NK-92 (cell line): ENCODE data around the gene HMGB2.

Source experiments
- DNase-seq: peaks from one replicate; lab custom pipeline; 2025; ENCODE audit not compliant: unreplicated experiment; lab: John Stamatoyannopoulos, UW

Gene HMGB2

GRCh38 chr4:173334085-173334890 is at the start of gene HMGB2:
Gene HMGB2 (minus strand): TSS chr4:173334358. CDS start chr4:173333649, 709 bp downstream.
- DNase-seq = peak; percentile 98

- no peak for DNase-seq
These were observed 48.2 kb upstream of the HMGB2 start for GRCh38 chr4:173382349-173382748.

GRCh38 chr4:173381610-173382009 is 47.5 kb upstream of the HMGB2 start:
- DNase-seq = no peak

DNA sequence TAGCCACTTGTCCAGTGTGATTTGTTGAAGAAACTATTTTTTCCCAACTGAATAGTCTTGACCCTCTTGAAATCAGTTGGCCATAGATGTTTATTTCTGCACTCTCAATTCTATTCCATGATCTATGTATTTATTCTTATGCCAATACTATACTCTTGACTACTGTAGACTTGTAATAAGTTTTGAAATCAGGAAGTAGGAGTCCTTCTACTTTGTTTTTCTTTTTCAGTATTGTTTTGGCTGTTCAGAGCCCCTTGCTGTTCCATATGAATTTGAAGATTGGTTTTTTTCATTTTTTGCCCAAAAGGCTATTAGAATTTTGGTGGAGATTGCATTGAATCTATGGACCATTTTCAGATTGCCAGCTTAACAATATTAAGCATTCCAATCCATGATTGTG is 46.8 kb upstream of the HMGB2 start:
- no peak for DNase-seq

- DNase-seq = no peak
These were observed 45.8 kb upstream of the HMGB2 start for GRCh38 chr4:173379929-173380328.

DNA sequence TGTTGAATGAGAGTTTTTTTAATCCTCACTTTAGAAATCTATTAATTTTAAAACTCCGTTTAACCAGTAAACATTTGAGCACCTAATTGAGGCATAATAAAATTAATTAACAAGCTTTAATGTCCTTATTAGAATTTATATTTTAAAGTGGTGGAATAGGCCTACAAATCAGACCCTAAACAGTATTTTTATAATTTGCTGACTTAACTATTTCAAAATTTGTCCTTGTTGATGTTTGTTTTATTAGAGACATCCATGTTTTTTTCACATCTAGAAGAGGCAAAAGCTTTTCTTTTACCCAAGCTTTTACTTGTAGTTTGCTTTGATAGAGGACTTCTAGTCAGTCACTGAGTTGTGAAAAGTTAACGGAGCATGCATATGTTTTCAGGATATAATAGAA is 40.4 kb upstream of the HMGB2 start:
- DNase-seq = no peak

DNA sequence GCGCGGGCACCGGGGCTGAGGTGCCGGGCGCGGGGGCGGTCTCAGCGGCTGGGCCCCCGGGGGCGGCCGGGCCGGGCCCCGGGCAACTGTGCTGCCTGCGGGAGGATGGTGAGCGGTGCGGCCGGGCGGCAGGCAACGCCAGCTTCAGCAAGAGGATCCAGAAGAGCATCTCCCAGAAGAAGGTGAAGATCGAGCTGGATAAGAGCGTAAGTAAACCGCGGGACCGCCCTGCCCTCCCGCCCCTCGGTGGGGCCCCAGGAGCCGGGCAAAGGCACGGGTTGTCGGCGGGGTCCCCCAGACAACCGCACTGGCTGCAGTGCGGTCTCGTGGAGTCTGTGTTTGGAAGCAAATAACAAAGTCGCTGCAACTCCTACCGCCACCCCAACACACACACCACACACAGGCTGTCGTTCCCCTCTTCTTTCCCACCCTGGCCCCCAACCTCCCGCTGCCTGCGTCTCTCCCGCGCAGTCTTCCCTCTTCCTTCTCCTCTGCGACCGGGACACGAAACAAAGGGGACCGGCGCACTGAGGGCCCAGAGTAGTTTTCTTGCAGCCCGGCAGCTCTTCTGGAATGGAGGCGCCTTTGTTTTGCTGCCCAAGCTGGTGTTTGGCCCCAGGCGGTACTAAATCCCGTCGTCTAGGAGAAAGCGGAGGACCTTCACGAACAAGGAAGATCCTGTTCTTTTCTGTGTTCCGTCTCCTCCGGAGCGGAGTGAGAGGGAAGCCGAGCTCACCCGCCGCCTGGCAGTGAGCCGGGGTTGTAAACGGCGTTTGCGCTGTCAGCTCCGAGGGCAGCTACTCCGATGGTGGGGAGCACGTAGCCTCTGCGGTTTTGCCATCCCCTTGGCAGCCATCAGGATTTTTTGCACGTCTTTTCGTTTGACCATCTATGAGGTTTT is 37.4 kb upstream of the HMGB2 start:
- DNase-seq = no peak

GRCh38 chr4:173370477-173371291 is 36.5 kb upstream of the HMGB2 start, which contains the start of gene SAP30:
Gene SAP30 (plus strand): TSS chr4:173370954. CDS start chr4:173371183, 229 bp downstream.
- DNase-seq = peak; percentile 70

DNA sequence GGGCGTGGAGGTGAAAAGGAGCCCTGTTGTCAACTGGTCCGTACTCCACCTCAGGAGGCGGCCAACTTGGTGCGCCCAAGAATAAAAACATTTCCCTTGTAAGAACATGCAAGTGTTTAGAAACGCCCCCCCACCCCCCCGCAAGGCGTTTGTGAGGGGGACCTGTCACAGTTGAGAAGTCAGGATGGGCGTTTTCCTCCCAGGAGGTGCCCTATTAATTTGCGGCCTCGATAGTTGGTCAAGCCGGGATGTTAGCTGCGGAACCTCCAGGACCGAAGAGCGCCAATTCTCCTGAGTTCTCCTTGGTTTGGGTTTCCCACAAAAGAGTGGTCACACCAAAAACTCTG is 35.9 kb upstream of the HMGB2 start:
- no peak for DNase-seq

GRCh38 chr4:173367946-173368345 is 33.8 kb upstream of the HMGB2 start:
- no peak for DNase-seq

GRCh38 chr4:173367285-173367684 is 33.1 kb upstream of the HMGB2 start:
- DNase-seq = no peak

DNA sequence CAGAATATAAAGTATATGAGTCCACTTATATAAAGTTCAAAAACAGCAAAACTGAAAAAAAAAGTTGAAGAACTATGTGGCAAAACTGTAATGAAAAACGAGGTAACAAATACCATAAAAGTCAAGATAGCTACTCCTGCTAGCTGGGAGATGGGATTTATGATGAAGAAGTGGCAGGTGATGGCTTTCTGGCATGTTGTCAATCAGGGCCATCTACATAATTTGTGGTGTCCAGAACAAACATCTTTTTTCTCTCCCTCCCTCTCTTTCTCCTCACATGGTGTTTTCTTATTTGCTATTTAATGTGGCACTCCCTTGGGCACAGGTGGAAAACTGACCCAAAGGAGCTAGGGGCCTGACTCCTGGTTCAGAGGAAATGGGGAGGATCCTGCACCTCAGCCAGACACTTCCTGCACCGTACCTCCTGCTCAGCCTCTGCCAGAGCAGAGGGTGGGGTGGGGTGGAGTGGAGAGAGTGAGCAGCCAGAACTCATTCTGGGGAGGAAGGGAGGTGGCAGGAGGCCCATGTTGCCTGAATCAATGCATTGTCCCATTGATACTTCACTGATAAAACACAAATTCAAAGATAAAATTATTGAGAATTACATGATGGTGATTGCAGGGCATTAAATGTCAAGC is 31.3 kb upstream of the HMGB2 start:
- no peak for DNase-seq

GRCh38 chr4:173362666-173363065 is 28.5 kb upstream of the HMGB2 start:
- no peak for DNase-seq

GRCh38 chr4:173360587-173361221 is 26.5 kb upstream of the HMGB2 start:
- no peak for DNase-seq

- DNase-seq = no peak
These were observed 23.8 kb upstream of the HMGB2 start for GRCh38 chr4:173357939-173358338.

GRCh38 chr4:173347467-173347866 is 13.3 kb upstream of the HMGB2 start:
- DNase-seq = no peak

GRCh38 chr4:173346074-173346473 is 11.9 kb upstream of the HMGB2 start:
- DNase-seq = no peak

DNA sequence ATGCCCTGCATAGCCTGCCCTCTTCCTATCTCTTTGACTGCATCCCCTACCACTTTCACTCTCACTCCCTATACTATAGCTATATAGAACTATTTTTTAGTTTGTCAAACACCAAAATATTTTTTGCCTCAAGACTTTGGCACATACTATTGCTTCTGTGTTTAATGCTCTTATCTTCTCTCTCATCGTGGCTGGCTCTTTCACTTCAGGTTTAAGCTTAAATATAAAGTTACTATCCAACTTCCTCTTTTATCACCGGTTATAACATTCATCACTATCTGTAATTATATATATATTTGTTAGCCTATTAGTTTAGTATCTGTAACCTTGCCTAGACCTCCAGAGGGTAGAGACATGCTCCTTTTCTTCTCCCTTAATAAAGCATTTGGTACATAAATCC is 11.5 kb upstream of the HMGB2 start:
- DNase-seq = no peak

DNA sequence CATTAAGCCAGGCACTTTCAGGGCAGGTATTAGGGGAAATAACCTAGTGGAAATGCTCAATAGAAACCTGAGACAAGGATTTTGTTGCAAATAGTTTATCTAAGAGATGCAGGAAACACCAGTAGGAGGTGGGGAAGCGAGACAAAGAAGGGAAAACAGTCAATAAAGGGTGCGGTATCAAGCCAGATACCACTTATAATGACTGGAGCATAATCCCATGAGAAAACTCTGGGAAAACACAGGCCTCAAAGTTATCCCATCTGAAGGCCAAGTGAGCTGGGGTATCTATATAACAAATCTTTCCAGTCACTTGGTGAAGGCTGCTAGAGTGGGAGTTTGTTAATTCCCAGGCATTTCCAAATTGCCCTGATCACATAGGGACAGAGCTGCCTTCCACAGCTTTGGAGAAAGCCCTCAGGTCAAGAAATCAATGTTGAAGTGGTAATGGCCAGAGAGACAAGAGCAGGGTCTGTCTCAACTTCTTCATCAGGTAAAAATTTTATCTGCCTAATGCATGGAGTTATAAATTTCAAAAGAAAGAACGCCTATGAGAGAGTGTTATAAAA is 9.8 kb upstream of the HMGB2 start:
- DNase-seq = no peak

GRCh38 chr4:173337463-173337862 is 3.3 kb upstream of the HMGB2 start:
- no peak for DNase-seq
